ENCODE results near the gene GATC.
A peak's percentile ranks its signal among the peaks of the same experiment; 100 is the strongest.
"Not testable (repeated sequence)": the region's sequence is repeated elsewhere in the genome, so short reads cannot be mapped to it uniquely, and the experiment has no call there.

The GATC gene

DNA sequence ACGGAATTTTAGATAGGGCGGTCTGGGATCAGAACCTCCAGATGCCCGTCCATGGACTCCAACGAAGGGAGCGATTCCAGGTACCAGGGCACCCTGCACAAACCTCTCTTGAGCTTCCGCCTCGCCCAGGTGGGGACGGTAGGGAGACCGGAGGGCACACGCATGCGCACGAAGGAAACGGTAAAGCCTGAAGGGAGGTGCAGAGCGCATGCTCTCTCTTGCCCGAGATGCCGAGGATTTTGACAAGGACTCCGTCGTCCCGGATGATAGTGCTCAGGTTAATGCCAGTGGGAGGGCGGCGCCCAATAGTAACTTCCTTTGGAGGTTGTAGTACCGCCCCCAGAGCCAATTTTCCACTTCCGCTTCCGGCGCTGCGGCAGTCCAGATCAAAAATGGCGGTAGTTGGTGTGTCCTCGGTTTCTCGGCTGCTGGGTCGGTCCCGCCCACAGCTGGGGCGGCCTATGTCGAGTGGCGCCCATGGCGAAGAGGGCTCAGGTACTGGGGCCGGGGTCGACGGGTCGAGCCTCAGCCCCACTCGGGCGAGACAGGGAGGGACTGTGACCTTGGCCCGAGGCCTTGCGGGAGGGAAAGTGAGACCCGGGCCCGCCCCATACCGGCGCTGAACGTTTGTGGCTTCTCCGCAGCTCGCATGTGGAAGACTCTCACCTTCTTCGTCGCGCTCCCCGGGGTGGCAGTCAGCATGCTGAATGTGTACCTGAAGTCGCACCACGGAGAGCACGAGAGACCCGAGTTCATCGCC, 8.3 kb upstream of the GATC start, which contains the start of gene COX6A1:
Gene COX6A1, plus strand, starts transcription at position 379 of the 760 bp plus-strand sequence. Its CDS starts 14 bp downstream, at position 393.
- DNase-seq, result peak; percentile 95 to 99 (median 98)

DNA sequence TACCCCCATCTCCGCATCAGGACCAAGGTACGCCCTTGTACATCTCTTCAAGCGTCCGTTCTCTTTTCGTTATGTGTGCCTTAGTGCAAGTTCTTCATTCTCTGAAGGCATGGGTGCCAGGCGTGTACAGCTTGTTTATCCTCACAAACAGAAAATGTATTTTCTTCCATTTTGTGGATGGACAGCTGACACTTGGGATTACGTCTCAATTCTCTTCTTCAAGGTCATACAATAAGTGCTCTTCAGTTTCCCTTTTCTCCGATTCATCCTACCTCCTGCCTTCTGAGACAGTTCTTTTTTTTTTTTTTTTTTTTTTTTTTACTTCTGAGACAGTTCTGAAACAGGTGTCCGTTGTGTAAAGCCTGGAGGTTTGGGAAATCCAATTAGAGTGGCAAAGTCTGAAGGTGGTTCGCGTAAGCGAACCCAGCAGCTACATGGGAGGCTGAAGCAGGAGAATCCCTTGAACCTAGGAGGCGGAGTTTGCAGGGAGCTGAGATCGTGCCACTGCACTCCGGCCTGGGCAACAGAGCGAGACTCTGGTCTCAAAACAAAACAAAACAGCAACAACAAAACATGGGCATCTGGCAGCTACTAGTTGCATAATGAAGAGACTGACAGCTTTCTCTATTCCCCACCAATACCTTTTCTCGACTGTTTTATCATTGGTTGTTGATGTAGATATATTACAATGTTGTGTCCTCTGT, 7.6 kb upstream of the GATC start:
- DNase-seq, result no peak

DNA sequence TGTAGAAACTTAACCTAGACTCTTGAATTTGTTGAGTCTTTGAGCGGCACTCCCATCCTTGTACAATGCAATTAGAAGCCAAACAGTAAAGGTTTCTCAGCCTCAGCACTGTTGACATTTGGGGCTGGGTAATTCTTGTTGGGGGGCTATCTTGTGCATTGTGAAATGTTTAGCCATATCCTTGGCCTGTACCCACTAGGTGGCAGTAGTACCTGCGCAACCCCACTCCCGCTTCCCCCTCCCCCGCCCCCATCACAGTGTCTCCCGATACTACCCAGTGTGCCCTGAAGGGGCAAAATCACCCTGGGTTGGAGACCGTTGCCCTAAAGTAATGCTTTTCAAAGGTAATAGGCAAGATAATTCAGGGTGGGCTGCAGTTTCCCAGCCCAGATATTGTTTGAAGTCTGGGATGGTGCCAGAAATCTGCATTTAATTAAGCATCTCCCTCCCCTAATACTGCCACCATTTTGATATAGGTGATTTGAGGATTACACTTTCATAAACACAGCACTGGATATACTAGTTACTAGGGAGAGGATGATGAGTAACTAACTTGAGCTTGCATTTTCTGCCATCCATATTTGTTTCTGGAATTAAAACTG, 6.5 kb upstream of the GATC start:
- peak; percentile 60 to 77 (median 73) for DNase-seq

DNA sequence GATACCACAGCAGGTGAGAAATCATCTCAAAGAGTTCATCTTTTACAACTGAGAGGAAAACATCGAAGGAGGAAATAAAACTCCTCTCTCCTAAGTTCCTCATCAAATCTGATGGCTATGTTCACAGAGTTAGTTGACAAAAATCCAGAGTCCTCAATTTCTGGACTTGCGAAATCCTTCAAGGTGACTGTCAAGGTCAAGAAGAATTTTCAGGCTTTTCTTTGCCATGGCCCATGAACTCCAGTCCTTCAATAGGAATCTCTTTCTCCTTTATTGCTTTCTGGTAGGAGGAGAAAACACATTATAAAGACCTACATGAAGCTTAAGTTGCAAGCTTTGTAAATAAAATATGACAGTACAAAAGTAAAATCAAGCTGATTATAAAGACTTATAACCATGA, 1.6 kb upstream of the GATC start:
- no peak for DNase-seq

DNA sequence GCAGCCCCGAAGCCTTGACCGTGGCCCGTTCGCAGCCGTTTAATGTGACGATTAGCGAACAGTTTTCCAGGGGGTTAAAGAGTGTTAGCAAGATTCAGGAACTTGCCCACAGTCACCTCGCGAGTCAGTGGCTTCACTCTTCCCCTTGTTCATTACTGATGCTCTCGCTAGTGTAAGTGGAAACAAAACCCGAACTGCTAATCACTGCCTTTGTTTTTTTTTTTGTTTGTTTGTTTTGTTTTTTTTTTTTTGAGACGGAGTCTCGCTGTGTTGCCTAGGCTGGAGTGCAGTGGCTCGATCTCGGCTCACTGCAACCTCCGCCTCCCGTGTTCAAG, 567 bp downstream of the GATC start:
- not testable (repeated sequence) for DNase-seq

DNA sequence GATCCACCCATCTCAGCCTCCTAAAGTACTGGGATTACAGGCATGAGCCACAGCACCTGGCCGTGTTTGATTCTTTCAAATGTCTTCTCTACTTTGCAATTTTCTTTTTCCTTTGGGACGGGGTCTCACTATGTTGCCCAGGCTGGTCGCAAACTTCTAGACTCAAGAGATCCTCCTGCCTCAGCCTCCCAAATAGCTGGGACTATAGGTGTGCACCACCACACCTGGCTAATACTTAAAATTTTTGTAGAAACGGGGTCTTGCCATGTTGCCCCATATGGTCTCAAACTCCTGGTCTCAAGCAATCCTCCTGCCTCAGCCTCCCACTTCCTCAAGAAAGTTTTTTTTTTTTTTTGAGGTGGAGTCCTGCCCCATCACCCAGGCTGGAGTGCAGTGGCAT, 1.7 kb downstream of the GATC start:
- DNase-seq, result no peak

DNA sequence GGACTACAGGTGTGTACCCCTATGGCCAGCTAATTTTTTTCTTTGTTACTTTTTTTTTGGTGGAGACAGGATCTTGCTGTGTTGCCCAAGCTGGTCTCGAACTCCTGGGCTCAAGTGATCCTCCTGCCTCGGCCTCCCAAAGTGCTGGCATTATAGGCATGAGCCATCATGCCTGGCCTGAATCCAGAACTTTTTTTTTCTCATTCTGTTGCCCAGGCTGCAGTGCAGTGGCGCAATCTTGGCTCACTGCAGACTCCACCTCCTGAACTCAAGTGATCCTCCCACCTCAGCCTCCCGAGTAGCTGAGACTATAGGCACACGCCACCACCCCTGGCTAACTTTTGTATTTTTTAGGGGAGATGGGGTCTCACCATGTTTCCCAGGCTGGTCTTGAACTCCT, 6.3 kb downstream of the GATC start:
- not testable (repeated sequence) for DNase-seq

DNA sequence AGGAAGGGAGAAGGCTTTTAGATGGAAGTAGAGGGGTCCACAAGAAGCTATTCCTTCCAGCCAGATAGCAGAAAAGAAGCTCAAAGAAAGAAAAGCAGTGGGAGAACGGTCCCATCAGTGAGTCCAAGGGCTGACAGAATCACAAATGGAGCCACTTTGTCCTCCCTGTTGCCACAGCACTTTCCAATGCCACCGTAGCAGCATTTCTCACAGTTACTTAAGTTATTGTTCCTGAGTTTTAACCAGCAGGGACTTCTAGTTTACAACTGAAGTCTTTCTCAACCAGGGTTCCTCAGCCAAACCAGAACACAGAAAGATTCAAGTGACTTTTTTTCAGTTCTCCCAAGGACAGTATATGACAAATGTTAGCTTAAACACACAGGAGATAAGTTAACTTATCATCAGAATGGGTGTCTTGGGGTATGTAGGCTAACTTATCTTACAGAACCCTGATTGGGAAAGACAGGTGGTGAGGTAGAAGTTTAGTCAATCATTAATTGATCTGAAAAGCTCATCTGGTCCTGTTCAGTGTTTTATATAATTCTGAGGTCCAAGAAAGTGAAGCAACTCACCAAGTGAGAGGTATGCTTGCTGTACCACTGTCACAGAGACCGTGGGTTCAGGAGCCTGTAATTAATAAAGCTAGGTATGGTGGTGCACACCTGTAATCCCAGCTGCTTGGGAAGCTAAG, 7.0 kb downstream of the GATC start:
- DNase-seq, result no peak

DNA sequence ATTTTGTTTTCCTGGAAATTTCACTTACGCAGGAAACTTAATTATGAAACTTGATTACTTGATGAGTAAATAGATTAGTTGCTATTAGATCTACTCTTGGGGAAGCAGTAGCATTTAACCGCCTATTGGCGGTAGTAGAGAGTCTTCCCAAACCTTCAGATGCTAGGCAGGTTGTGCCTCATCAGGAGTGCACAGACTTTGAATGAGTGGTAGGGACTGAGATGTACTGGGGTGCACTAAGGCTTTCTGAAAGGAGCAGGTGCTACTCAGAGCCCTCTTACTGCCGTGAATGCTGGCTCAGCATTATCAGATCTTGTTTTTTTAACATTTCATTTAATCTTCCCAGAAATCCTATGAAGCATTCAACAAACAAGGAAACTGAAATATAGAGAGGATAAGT, 7.7 kb downstream of the GATC start:
- DNase-seq, result peak in 1 of 5 donors; percentile 48

DNA sequence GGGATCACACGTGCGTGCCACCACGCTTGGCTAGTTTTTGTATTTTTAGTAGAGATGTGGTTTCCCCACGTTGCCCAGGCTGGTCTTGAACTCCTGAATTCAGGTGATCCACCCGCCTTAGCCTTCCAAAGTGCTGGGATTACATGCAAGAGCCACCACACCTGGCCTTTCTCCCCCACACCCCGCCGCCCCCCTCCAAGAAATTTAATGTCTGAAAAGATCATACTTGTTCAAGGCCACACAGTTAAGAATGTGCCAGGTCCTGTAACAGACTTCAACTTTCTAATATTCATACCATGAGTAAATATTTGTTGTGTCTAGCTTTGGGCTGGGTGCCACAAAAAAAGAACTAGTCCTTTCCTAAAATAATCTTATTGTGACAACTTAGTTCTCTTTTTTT, 9.1 kb downstream of the GATC start:
- DNase-seq, result no peak

DNA sequence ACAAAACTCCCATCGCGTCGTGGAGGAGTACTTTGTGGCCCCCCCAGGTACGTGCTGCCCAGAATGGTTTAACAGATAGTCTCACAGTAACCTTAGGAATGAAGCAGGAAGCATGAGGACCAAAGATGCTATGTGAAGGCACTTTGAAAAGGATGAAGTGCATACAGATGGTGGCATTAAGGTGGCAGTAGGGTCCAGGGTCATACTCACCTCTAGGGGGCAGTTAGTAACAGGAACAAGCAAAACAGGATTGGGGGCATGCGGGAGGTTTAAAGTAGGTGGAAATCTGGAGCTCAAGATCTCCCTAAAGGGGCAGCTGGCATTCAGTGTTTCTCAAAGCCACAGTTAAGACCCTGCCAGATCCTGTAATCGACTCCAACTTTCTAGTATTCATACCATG, 10.9 kb downstream of the GATC start:
- DNase-seq, result no peak

DNA sequence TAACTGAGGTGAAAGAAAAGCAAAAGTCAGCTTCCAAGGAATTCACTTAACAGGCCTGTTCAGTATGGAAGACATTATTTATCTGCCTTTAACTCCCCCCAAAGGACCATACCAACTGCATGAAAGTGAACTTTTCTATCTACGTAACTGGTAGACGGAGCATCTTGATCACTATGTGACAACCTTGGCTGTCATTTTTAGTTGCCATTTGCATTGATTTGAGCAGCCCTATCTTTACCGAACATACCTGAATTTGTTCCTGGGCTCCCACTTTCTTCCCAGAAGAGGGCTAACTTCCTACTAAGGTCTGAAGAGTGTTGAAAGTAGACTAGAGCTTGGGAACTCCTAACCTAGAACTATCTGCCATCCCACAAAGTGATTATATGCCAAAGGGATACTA, 13.9 kb downstream of the GATC start:
- no peak for DNase-seq

DNA sequence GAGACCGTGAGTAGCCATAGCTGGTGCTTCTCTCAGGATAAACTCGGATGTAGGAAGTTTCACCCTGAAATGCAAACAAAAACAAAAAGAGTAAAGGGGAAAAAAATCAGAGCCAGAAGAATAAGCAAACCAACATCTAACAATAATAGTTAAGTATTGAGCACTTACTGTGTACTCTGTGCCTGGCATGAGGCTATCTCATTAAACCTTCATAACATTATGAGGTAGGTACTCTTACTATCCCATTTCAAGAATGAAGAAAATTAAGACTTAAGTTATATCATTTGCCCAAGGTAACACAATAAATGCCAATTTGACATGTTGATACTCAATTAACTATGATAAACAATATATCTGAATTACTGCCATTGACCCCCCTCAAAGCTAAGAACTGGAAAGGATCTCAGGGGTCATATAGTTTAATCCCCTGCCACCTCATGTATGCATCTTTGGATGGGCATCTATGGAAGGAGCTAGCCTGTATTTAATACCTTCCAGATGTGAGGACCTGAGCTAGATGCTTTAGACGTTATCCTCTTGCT, 15.9 kb downstream of the GATC start:
- no peak for DNase-seq

DNA sequence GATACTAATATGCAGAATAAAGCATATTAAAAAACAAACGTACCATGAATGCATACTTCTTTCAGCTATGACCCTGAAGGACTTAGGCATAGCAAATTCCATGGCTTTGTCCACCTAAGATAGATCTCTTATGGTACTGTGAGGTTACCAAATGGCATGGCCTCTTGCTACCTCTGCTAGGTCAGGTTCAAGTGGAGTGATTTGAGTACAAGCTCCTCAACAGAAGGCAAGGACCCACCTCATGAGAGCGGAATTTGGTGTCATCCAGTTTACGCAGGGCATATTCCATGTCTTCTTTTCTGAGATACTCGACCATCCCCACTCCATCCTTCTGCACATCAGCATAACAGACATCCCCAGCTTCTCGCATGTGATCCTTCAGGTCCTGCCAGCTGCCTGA, 17.5 kb downstream of the GATC start:
- DNase-seq, result no peak

DNA sequence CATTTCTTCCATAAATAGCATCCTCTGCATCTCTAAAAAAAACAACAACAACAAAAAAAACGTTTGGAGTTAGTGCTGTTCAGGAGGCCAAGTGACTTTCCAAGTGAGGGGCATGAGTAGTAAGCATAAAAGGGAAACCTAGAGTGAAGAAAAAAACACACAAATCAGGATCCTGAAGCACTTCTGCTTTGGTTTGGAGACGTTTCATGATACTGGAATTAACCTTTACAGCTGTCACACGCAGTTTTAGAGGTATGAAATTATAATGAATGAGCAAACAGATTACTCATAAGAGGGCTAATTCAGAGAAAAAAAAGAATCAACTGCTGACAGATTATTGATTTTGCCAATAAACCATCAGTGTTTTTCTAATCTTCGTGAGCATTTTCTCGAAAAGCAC, 19.5 kb downstream of the GATC start:
- DNase-seq, result no peak

DNA sequence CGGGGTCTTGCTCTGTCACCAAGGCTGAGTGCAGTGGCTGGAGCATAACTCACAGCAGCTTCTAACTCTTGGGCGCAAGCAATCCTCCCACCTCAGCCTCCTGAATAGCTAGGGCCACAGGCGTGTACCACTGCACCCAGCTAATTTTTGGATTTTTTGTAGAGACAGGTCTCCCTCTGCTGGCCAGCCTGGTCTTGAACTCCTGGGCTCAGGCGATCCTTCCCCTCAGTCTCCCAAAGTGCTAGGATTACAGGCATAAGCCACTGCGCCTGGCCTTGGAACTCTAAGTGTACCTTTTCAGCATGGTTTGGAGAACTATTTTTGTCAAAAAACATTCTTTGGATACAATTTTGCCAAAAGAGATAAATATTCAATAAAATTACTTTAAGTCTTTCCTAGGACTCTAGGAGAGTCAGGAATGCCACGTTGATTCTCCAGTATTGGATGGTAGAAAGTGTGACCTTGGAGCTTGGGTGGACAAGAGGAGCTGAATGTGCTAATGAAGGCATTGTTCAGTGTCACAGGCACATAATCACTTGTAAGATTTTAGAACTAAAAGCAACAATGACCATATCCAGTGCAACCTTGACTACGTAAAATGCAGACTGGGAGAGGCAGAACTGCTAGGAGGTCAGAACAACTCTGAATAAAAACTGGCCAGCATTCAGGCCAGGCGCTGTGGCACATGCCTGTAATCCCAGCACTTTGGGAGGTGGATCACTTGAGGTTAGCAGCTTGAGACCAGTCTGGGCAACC, 20.5 kb downstream of the GATC start:
- peak in 4 of 5 donors; percentile 21 to 36 (median 33) for DNase-seq

DNA sequence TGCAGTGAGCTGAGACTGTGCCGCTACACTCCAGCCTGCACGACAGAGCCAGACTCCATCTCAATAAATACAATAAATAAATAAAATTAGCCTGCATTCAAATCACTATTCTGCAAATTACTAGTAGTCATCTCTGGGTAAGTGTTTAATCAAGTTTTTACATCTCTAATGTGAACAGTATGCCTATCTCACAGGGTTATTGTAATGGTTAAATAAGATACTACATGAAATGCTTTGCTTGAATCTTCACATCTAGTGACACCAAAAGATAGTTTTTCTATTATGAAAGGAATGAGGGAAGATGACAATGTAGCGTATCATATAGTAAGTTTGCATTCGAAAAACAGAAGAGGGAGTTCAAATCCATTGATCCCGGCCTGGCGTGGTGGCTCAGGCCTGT, 21.2 kb downstream of the GATC start:
- DNase-seq, result no peak

DNA sequence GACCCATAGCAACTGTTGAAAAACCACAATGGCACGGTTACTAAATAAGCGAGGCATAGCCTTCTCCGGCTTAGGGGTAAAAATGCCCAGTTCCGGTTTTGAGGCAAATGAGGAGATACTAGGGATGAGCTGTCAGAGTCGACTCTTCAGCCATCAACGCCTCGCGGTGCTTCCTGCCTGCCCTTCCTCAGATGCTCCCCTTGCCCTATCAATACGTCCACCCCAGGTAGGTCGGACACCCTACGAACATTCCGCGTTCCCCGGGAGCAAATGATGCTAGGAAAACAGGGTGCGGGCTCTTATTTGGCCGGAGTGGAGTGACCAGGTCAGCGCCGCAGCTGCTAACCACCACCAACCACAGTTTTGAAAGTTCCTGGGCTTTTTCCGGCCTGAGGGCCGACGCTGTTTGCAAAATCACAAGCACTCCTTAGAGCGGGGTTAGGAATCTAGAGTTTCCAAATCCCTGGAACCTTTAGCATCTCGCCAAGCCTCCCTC, 22.1 kb downstream of the GATC start:
- peak in 1 of 5 donors; percentile 20 for DNase-seq

DNA sequence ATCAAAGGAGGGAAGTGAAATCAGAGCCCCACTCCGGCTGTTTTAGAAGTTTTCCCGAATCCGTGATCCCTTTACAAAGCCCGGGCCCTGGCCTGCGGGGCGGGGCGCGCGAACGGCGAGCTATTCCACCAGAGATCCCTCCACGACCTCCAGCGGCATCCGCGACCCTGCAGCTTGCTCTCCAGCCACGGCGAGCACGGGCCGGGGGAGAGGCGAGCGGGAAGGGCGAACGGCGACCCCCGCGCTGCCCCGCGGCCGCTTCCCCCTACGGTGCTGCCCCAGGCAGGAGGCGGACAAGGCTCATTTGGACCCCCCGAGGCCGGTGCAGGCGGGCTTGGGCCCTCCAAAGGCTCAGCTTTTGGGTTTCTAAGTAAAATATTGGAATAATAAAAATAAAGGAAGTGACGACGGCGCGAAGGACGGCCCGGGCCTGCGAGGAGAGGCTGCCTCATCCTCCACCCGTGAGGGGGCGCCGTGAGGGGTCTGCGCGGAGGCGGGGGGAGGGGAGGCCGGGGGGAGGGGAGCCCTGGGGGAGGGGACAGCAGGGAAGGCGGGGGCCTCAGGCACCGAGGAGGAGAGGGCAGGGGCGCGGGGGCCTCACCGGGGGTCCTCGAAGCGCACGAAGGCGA, 22.7 kb downstream of the GATC start:
- peak in 1 of 5 donors; percentile 13 for DNase-seq

DNA sequence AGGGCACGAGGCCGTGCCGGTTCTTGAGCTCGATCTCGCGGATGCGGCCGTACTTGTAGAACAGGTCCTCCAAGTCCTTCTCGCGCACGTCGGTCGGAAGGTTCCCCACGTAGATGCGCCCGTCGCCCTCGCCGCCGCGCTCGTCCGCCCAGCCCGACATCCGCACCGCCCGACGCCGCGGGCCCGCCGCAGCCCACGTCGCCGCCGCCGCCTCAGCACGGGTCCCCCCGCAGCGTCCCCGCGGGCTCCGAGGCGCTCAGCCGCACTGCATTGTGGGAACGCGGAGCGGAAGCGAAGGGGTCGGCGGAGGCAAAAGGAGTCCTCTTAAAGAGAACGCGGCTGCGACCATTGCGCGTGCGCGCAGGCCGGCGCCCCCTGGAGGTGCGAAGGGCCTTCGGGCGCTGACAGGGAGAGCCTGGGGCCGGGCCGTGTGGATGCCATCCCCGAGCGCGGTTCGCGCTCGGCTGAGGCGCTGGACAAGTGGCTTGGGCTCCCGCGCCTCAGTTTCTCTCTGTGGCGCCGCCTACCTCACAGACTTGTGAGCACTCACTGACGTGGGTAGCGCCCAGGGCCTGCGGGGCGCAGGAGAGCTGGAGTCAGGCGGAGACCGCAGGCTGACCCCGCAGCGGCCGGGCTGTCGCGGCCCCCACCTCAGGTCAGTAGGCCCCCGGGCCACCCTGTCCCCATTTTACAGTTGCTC, 23.4 kb downstream of the GATC start, which contains the start of gene SRSF9:
Gene SRSF9, minus strand, starts transcription at position 299 of the 700 bp plus-strand sequence. Its CDS starts 139 bp downstream, at position 160.
- DNase-seq, result peak; percentile 95 to 98 (median 97)

All from T-helper 1 cell (primary cell).